Measurements from ENCODE around the gene PPME1.

Gene PPME1

GRCh38 chr11:74233683-74234082 lies 62.6 kb downstream of the PPME1 start:
- DNase-seq: no peak

- no peak for DNase-seq
These were observed 64.0 kb downstream of the PPME1 start for GRCh38 chr11:74235121-74235520.

GRCh38 chr11:74237541-74237940 lies 66.5 kb downstream of the PPME1 start:
- DNase-seq: no peak

- DNase-seq: peak; percentile 14
These were observed 67.2 kb downstream of the PPME1 start for GRCh38 chr11:74238243-74238642.

- no peak for DNase-seq
These were observed 77.4 kb downstream of the PPME1 start for GRCh38 chr11:74248469-74248868.

GRCh38 chr11:74249496-74249895 lies 78.4 kb downstream of the PPME1 start:
- no peak for DNase-seq

- no peak for DNase-seq
These were observed 82.3 kb downstream of the PPME1 start for GRCh38 chr11:74253361-74253760.

- peak; percentile 50 for DNase-seq
These were observed 84.8 kb downstream of the PPME1 start for GRCh38 chr11:74255741-74256375.

- no peak for DNase-seq
These were observed 85.5 kb downstream of the PPME1 start for GRCh38 chr11:74256378-74257133.

- no peak for DNase-seq
These were observed 87.0 kb downstream of the PPME1 start for GRCh38 chr11:74257959-74258553.

- DNase-seq: no peak
These were observed 91.6 kb downstream of the PPME1 start for GRCh38 chr11:74262725-74263124.

GRCh38 chr11:74265256-74265655 lies 94.2 kb downstream of the PPME1 start:
- no peak for DNase-seq

GRCh38 chr11:74267014-74267413 lies 95.9 kb downstream of the PPME1 start:
- DNase-seq: no peak

- DNase-seq: no peak
These were observed 97.4 kb downstream of the PPME1 start for GRCh38 chr11:74268456-74268855.

- DNase-seq: no peak
These were observed 98.2 kb downstream of the PPME1 start for GRCh38 chr11:74269161-74269811.

GRCh38 chr11:74272276-74272675 lies 101.2 kb downstream of the PPME1 start:
- DNase-seq: no peak

- no peak for DNase-seq
These were observed 105.5 kb downstream of the PPME1 start for GRCh38 chr11:74276581-74276980.

- DNase-seq: no peak
These were observed 107.0 kb downstream of the PPME1 start for GRCh38 chr11:74278103-74278502.

- DNase-seq: no peak
These were observed 107.7 kb downstream of the PPME1 start for GRCh38 chr11:74278721-74279161.

- no peak for DNase-seq
These were observed 108.2 kb downstream of the PPME1 start for GRCh38 chr11:74279256-74279655.

GRCh38 chr11:74280494-74280893 lies 109.4 kb downstream of the PPME1 start:
- no peak for DNase-seq

GRCh38 chr11:74282421-74282820 lies 111.3 kb downstream of the PPME1 start:
- DNase-seq: no peak

- no peak for DNase-seq
These were observed 111.9 kb downstream of the PPME1 start for GRCh38 chr11:74282914-74283371.
